OCI-LY7 (cell line): ENCODE data around the gene IL13RA1. TPM values are rescaled to one million over a fixed set of nuclear protein-coding genes. Genes with fewer than 3 reads are reported as not detected.

Source experiments
- BruUV-seq: library from RNA; stranded (reverse); fragments of 400-500 nt; replicated peaks from 2 replicates; lab custom pipeline; 2021; lab: Mats Ljungman, UMichigan
- CTCF ChIA-PET: fragments of 300-600 bp; sonication (Branson Sonifier 250); formaldehyde crosslinking; loops from one replicate; lab custom pipeline; 2022; ENCODE audit warnings: antibody characterized with exemption; ENCODE audit not compliant: unreplicated experiment; lab: Charles Lee
- POLR2A ChIA-PET: fragments of 300-600 bp; sonication (Branson Sonifier 250); formaldehyde crosslinking; loops from one replicate; lab custom pipeline; 2022; ENCODE audit warnings: antibody characterized with exemption; lab: Charles Lee
- DNase-seq: peaks from one replicate; pipeline ENCODE4 v3.0.0-alpha.2; 2015; ENCODE audit warnings: low spot score
- H2AFZ ChIP-seq: fragments of 200-600 bp; sonication (generic), shearing (Covaris generic); 2 replicates; pipeline ENCODE4 v1.6.1; 2014; ENCODE audit warnings: mild to moderate bottlenecking, antibody characterized with exemption, low read length, moderate library complexity
- H3K27ac ChIP-seq: fragments of 200-600 bp; sonication (generic); 2 replicates; pipeline ENCODE4 v1.5.1; 2014; ENCODE audit warnings: mixed run types, low read depth, mild to moderate bottlenecking, moderate library complexity, low read length, inconsistent platforms; ENCODE audit not compliant: poor library complexity, severe bottlenecking
- H3K36me3 ChIP-seq: fragments of 200-600 bp; sonication (generic); 2 replicates; pipeline ENCODE4 v1.6.1; 2014; ENCODE audit warnings: mild to moderate bottlenecking, antibody characterized with exemption, low read length, moderate library complexity, mixed read lengths; ENCODE audit not compliant: insufficient read depth
- H3K4me1 ChIP-seq: fragments of 200-600 bp; sonication (generic); 2 replicates; pipeline ENCODE4 v1.5.1; 2014; ENCODE audit warnings: mild to moderate bottlenecking, low read length; ENCODE audit not compliant: insufficient read depth, poor library complexity, severe bottlenecking
- H3K4me2 ChIP-seq: fragments of 200-600 bp; sonication (generic); 2 replicates; pipeline ENCODE4 v1.6.1; 2014; ENCODE audit warnings: mild to moderate bottlenecking, low read length
- H3K4me3 ChIP-seq: fragments of 200-600 bp; sonication (generic); 2 replicates; pipeline ENCODE4 v1.5.1; 2014; ENCODE audit warnings: mild to moderate bottlenecking, low read depth, low read length; ENCODE audit not compliant: poor library complexity, severe bottlenecking
- H3K79me2 ChIP-seq: fragments of 200-600 bp; sonication (generic); 2 replicates; pipeline ENCODE4 v1.6.1; 2016; ENCODE audit warnings: low read depth, mild to moderate bottlenecking, low read length, moderate library complexity, mixed read lengths; ENCODE audit not compliant: insufficient read depth
- H3K9me2 ChIP-seq: fragments of 200-600 bp; sonication (generic); 2 replicates; pipeline ENCODE4 v1.6.1; 2016; ENCODE audit warnings: mild to moderate bottlenecking, low read length, mixed read lengths; ENCODE audit not compliant: insufficient read depth
- H3K9me3 ChIP-seq: fragments of 200-600 bp; sonication (generic); 2 replicates; pipeline ENCODE4 v1.6.1; 2014; ENCODE audit warnings: mild to moderate bottlenecking, mixed run types, low read length, mixed read lengths
- H4K20me1 ChIP-seq: fragments of 200-600 bp; sonication (generic); 2 replicates; pipeline ENCODE4 v1.6.1; 2014; ENCODE audit warnings: mild to moderate bottlenecking, antibody characterized with exemption, low read length, moderate library complexity, mixed read lengths; ENCODE audit not compliant: insufficient read depth
- CTCF ChIP-seq: fragments of 200-600 bp; sonication (generic); conservative IDR thresholded peaks from 2 replicates; pipeline ENCODE4 v1.5.1; 2014; ENCODE audit warnings: mild to moderate bottlenecking, antibody characterized with exemption, low read length, moderate library complexity, mixed read lengths
- EZH2phosphoT487 ChIP-seq: fragments of 200-600 bp; sonication (generic); IDR thresholded peaks from 2 replicates; pipeline ENCODE4 v1.6.1; 2018; ENCODE audit warnings: low read depth, borderline replicate concordance, mild to moderate bottlenecking, mixed run types, antibody characterized with exemption, low read length, moderate library complexity, mixed read lengths
- intact Hi-C: fragments of 100-400 bp; cut with micrococcal nuclease; formaldehyde crosslinking; loops from one replicate; pipeline ENCODE4 v1.10.0; 2022; ENCODE audit not compliant: unreplicated experiment
- total RNA-seq, 2 experiments: library from RNA; depleted of rRNA in 1 of 2; stranded (reverse); fragments of >200 nt in 1 of 2; shearing (Covaris generic) in 1 of 2; gene quantifications; 2 replicates each; pipeline ENCODE4 v1.2.3, GENCODE V29; 2014 to 2022

Gene IL13RA1
- total RNA-seq, 2 experiments from 2014 or later: not detected

- ChIA-PET POLR2A (no interaction called here), CTCF (no interaction called here)
- H3K4me2 ChIP-seq: no peak overlapping the region
- no peaks in the 10 kb centered on the region for H3K9me2 ChIP-seq
- no TSS peak for BruUV-seq
- H3K27ac ChIP-seq: no peak overlapping the region
- DNase-seq: no peak
- intact Hi-C loops: no loop called here
- no peaks in the 10 kb centered on the region for H3K36me3 ChIP-seq
- H4K20me1 ChIP-seq: no peaks in the 10 kb centered on the region
- TF ChIP-seq CTCF (no peak), EZH2phosphoT487 (no peak)
- H3K4me1 ChIP-seq: no peaks in the 10 kb centered on the region
- no peaks in the 10 kb centered on the region for H3K79me2 ChIP-seq
- H3K4me3 ChIP-seq: no peak overlapping the region
- no peaks in the 10 kb centered on the region for H3K9me3 ChIP-seq
- H2AFZ ChIP-seq: no peak overlapping the region
Measured at GRCh38 chrX:118770133-118770760, 42.8 kb downstream of the IL13RA1 start.

- H2AFZ ChIP-seq: no peak overlapping the region
- H3K79me2 ChIP-seq: no peaks in the 10 kb centered on the region
- ChIA-PET CTCF (no interaction called here), POLR2A (interaction anchor here (0.5 kb wide), 1 partner anchor 170 kb away, joined by 3 read pairs; no protein-coding TSS in a partner anchor)
- H3K4me3 ChIP-seq: no peak overlapping the region
- no peak for DNase-seq
- BruUV-seq: no TSS peak
- no peaks in the 10 kb centered on the region for H3K36me3 ChIP-seq
- H3K4me1 ChIP-seq: no peaks in the 10 kb centered on the region
- H3K9me2 ChIP-seq: no peaks in the 10 kb centered on the region
- no peak overlapping the region for H3K27ac ChIP-seq
- no peaks in the 10 kb centered on the region for H4K20me1 ChIP-seq
- no peak overlapping the region for H3K4me2 ChIP-seq
- no peaks in the 10 kb centered on the region for H3K9me3 ChIP-seq
- TF ChIP-seq EZH2phosphoT487 (no peak), CTCF (no peak)
- intact Hi-C loops: no loop called here
Measured at GRCh38 chrX:118772051-118772450, 44.6 kb downstream of the IL13RA1 start.

GRCh38 chrX:118773782-118774181, 46.4 kb downstream of the IL13RA1 start:
- ChIA-PET POLR2A (no interaction called here), CTCF (no interaction called here)
- DNase-seq: no peak
- intact Hi-C loops: no loop called here
- H3K4me2 ChIP-seq: no peak overlapping the region
- no TSS peak for BruUV-seq
- no peak overlapping the region for H2AFZ ChIP-seq
- no peaks in the 10 kb centered on the region for H3K79me2 ChIP-seq
- no peaks in the 10 kb centered on the region for H3K9me3 ChIP-seq
- H4K20me1 ChIP-seq: no peaks in the 10 kb centered on the region
- H3K27ac ChIP-seq: no peak overlapping the region
- H3K4me1 ChIP-seq: no peaks in the 10 kb centered on the region
- TF ChIP-seq EZH2phosphoT487: no peak
- TF ChIP-seq CTCF: no peak
- no peaks in the 10 kb centered on the region for H3K36me3 ChIP-seq
- no peaks in the 10 kb centered on the region for H3K9me2 ChIP-seq
- no peak overlapping the region for H3K4me3 ChIP-seq
